ENCODE measurements around the gene CRYBA4. TPM values are rescaled to one million over a fixed set of nuclear protein-coding genes. Genes with fewer than 3 reads are reported as not detected.

CRYBA4 gene
- polyA plus RNA-seq, 1 donor (not counting 4 experiments of a cell fraction or from before 2014, with no cell fraction given) = not detected

- DNase-seq (ENCODE audit: low read depth, low spot score) = no peak
- no peak within 1 kb of the TSS for H3K27ac ChIP-seq (ENCODE audit: control insufficient read depth, insufficient read depth, low read length)
- no peaks in the 10 kb centered on the region for H4K20me1 ChIP-seq (ENCODE audit: control insufficient read depth, extremely low read depth, insufficient read depth, low read length)
- no peak within 1 kb of the TSS for H3K4me3 ChIP-seq (ENCODE audit: control insufficient read depth in 2 of 3, extremely low read depth in 1 of 3, insufficient read depth in 2 of 3, low read depth in 1 of 3, low read length in 3 of 3)
- dilution Hi-C loops (cut with MboI; ENCODE audit: extremely low pct_ligation_motif_present, low sequenced_read_pairs) = no loop called here
- H2AFZ ChIP-seq (ENCODE audit: control insufficient read depth, low read length) = no peak within 1 kb of the TSS
- no peaks in the 10 kb centered on the region for H3K79me2 ChIP-seq (ENCODE audit: control insufficient read depth, insufficient read depth, low read length)
- FAIRE-seq = no peak
- H3K4me2 ChIP-seq (ENCODE audit: control insufficient read depth, extremely low read depth, insufficient read depth, low read depth, low read length) = no peak within 1 kb of the TSS
- H3K27me3 ChIP-seq (ENCODE audit: control insufficient read depth, extremely low read depth, insufficient read depth, low read length) = peaks cover 9% of the 10 kb centered on the region
- no peaks in the 10 kb centered on the region for H3K9me3 ChIP-seq (ENCODE audit: control insufficient read depth, low read depth, low read length)
- no peak within 1 kb of the TSS for H3K9ac ChIP-seq (ENCODE audit: control insufficient read depth, extremely low read depth, insufficient read depth, low read length)
- H3K9me1 ChIP-seq (ENCODE audit: control insufficient read depth, extremely low read depth, insufficient read depth, low read length) = no peaks in the 10 kb centered on the region
- H3K4me1 ChIP-seq (ENCODE audit: control insufficient read depth, extremely low read depth, insufficient read depth, low read length) = no peaks in the 10 kb centered on the region
- no peak for TF ChIP-seq CTCF (optimal IDR thresholded peaks at IDR 0.05 in 1 of 3, IDR thresholded peaks at IDR 0.05 in 1 of 3, conservative IDR thresholded peaks at IDR 0.05 in 1 of 3; ENCODE audit: extremely low read depth in 1 of 3, insufficient read depth in 2 of 3, low read length in 3 of 3)
- no peak for TF ChIP-seq EZH2 (IDR thresholded peaks at IDR 0.05; ENCODE audit: low read length)
- no peaks in the 10 kb centered on the region for H3K36me3 ChIP-seq (ENCODE audit: control insufficient read depth in 2 of 2, extremely low read depth in 1 of 2, insufficient read depth in 2 of 2, low read length in 2 of 2)
These were observed 4.2 kb upstream of the CRYBA4 start, which contains the start of gene CRYBB1 for GRCh38 chr22:26617271-26618199. Gene CRYBB1, minus strand, starts transcription at chr22:26618027. Its CDS starts 1,708 bp downstream, at chr22:26616319.

GRCh38 chr22:26618455-26618854 is 3.3 kb upstream of the CRYBA4 start:
- H3K9me1 ChIP-seq (ENCODE audit: control insufficient read depth, extremely low read depth, insufficient read depth, low read length) = no peaks in the 10 kb centered on the region
- H3K9ac ChIP-seq (ENCODE audit: control insufficient read depth, extremely low read depth, insufficient read depth, low read length) = no peak overlapping the region
- no peaks in the 10 kb centered on the region for H3K4me1 ChIP-seq (ENCODE audit: control insufficient read depth, extremely low read depth, insufficient read depth, low read length)
- dilution Hi-C loops (cut with MboI; ENCODE audit: extremely low pct_ligation_motif_present, low sequenced_read_pairs) = no loop called here
- peaks cover 9% of the 10 kb centered on the region for H3K27me3 ChIP-seq (ENCODE audit: control insufficient read depth, extremely low read depth, insufficient read depth, low read length)
- no peak overlapping the region for H3K4me2 ChIP-seq (ENCODE audit: control insufficient read depth, extremely low read depth, insufficient read depth, low read depth, low read length)
- no peak overlapping the region for H2AFZ ChIP-seq (ENCODE audit: control insufficient read depth, low read length)
- TF ChIP-seq CTCF (optimal IDR thresholded peaks at IDR 0.05 in 1 of 3, IDR thresholded peaks at IDR 0.05 in 1 of 3, conservative IDR thresholded peaks at IDR 0.05 in 1 of 3; ENCODE audit: extremely low read depth in 1 of 3, insufficient read depth in 2 of 3, low read length in 3 of 3) = no peak
- no peaks in the 10 kb centered on the region for H3K9me3 ChIP-seq (ENCODE audit: control insufficient read depth, low read depth, low read length)
- no peaks in the 10 kb centered on the region for H4K20me1 ChIP-seq (ENCODE audit: control insufficient read depth, extremely low read depth, insufficient read depth, low read length)
- FAIRE-seq (no peak), DNase-seq (ENCODE audit: low read depth, low spot score) (no peak)
- H3K36me3 ChIP-seq (ENCODE audit: control insufficient read depth in 2 of 2, extremely low read depth in 1 of 2, insufficient read depth in 2 of 2, low read length in 2 of 2) = no peaks in the 10 kb centered on the region
- H3K79me2 ChIP-seq (ENCODE audit: control insufficient read depth, insufficient read depth, low read length) = no peaks in the 10 kb centered on the region
- H3K4me3 ChIP-seq (ENCODE audit: control insufficient read depth in 2 of 3, extremely low read depth in 1 of 3, insufficient read depth in 2 of 3, low read depth in 1 of 3, low read length in 3 of 3) = no peak overlapping the region
- no peak overlapping the region for H3K27ac ChIP-seq (ENCODE audit: control insufficient read depth, insufficient read depth, low read length)
